GM12875 (cell line): Measurements from ENCODE around the gene NEURL4.

Experiments
- H3K4me3 ChIP-seq: one replicate; pipeline ENCODE4 v1.5.1; 2011; ENCODE audit warnings: low read depth, low read length, control low read depth
- TF ChIP-seq, protein P1 (sequence below): IDR thresholded peaks from 2 replicates; pipeline ENCODE4 v1.5.1; 2011; ENCODE audit warnings: low read depth, mild to moderate bottlenecking, control low read depth, inconsistent platforms, low read length, moderate library complexity, borderline replicate concordance; ENCODE audit not compliant: insufficient read depth

NEURL4 gene

DNA sequence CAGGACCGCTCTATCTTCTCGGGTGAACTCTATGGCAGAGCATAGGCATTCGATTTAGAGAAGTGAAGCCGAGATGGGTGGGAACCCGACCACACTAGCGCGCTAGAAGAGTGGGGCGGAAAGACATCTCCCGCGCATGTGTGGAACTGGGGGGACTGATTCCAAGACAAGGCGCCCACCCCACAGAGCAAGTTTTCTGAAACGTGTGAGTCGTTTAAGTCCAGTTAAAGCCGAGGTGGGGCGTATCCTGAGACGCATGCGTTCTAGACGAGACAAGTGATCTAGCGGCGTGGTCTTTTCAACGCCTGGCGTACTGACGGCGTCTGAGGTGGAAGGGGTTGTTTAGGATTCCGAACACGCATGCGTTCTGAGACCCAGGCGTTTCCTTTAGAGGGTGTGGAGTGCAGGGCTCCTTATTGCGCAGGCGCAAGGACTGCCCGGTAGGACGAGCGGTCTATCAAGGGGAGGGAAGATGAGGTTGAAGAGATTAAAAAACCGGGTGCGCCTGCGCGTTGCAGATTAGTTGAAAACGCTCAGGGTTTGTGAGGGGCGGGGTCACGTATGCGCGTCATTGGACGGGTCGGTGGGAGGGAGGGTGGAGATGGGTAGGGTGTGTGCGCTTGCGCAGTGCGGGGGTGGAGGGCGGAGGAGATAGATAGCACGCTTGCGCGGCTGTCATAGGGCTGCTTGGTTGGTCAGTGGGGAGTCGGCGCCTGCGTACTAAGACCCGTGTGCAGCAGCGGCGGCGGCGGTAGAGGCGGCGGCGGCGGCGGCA lies 22.0 kb downstream of the NEURL4 start, which contains the start of gene EIF5A:
Gene EIF5A (plus strand): TSS at position 718 of the 775 bp plus-strand sequence. CDS start 2,008 bp downstream, outside the sequence.
- TF ChIP-seq, protein P1, sequence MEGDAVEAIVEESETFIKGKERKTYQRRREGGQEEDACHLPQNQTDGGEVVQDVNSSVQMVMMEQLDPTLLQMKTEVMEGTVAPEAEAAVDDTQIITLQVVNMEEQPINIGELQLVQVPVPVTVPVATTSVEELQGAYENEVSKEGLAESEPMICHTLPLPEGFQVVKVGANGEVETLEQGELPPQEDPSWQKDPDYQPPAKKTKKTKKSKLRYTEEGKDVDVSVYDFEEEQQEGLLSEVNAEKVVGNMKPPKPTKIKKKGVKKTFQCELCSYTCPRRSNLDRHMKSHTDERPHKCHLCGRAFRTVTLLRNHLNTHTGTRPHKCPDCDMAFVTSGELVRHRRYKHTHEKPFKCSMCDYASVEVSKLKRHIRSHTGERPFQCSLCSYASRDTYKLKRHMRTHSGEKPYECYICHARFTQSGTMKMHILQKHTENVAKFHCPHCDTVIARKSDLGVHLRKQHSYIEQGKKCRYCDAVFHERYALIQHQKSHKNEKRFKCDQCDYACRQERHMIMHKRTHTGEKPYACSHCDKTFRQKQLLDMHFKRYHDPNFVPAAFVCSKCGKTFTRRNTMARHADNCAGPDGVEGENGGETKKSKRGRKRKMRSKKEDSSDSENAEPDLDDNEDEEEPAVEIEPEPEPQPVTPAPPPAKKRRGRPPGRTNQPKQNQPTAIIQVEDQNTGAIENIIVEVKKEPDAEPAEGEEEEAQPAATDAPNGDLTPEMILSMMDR, result no peak
- peak within 1 kb of the TSS; percentile 91 for H3K4me3 ChIP-seq

DNA sequence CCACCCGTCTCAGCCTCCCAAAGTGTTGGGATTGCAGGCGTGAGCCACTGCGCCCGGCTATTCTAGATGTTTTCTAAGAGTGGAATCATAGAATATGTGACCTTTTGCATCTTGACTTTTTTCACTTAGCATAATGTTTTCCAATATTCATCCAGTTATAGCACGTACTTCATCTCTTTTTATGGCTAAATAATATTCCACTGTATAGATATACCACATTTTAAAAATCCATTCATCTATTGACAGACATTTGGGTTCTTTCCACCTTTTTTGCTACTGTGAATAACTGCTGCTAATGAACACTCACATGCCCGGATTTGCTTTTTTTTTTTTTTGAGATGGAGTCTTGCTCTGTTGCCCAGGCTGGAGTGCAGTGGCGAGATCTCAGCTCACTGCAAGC lies 25.0 kb downstream of the NEURL4 start:
- TF ChIP-seq, protein P1, result no peak
- no peak overlapping the region for H3K4me3 ChIP-seq

DNA sequence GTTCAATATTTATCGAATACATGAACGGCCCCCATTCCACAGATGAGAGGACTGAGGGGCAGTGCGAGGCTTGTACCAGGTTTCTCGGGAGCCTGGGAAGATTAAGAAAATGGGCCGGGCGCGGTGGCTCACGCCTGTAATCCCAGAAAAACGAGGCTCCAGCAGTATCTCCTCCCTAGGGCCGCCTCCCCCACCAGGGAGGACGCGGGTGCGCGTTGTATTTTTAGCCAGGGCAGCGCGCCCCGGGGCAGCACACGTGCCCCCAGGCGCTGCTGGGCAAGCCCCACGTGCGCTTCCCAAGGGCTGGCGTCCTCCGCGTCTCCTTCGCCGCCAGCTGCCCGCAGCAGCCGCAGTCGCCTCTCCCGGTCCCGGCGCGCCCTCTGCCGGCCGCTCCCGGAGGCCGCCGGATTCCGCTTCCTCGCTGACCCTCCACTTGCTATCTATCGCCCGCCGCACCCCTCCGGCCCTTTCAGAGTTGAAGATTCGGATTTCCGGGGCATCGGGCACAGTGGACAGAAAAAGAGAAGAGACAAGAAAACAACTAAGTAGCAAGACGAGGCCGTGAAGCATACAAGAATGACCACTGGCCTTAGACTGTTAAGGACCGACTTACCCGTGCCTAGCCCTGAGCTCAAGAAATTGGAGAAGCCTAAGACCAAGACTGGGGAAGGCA lies 32.8 kb downstream of the NEURL4 start:
- TF ChIP-seq, protein P1, result peak; percentile 95
- H3K4me3 ChIP-seq, result no peak overlapping the region

DNA sequence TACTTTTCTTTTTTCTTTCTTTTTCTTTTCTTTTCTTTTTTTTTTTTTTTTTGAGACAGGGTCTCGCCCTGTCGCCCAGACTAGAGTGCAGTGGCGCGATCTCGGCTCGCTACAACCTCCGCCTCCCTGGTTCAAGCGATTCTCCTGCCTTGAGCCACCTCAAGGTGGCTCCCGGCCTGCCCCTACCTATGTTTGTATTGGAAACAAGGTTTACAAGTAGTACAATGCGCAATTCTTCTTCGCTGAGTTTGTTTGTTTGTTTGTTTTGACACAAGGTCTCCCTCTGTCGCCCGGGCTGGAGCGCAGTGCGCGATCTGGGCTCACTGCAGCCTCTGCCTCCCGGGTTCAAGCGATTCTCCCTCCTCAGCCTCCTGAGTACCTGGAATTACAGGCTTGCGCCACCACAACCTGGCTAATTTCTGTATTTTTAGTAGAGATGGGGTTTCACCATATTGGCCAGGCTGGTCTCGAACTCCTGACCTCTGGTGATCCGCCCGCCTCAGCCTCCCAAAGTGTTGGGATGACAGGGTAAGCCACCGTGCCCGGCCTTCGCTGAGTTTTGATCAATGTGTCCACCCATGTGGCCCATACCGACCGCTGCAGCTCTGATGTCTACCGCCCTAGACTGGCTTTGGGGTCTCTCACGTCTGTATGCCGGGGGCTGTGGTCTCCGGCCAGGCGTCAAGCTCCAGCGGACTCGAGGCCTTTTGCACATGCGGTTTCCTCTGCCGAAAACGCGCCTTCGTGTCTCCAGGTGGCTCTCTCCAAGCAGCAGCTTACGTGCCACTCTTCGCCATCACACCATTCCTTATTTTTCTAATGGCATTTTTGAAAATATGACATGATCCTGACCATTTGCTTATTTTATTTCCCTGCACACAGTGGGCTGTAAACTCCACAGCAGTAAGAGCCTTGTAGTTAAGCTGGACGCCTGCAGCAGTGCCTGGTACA lies 33.6 kb downstream of the NEURL4 start:
- H3K4me3 ChIP-seq, result peak overlapping the region; percentile 40
- TF ChIP-seq, protein P1, result no peak

DNA sequence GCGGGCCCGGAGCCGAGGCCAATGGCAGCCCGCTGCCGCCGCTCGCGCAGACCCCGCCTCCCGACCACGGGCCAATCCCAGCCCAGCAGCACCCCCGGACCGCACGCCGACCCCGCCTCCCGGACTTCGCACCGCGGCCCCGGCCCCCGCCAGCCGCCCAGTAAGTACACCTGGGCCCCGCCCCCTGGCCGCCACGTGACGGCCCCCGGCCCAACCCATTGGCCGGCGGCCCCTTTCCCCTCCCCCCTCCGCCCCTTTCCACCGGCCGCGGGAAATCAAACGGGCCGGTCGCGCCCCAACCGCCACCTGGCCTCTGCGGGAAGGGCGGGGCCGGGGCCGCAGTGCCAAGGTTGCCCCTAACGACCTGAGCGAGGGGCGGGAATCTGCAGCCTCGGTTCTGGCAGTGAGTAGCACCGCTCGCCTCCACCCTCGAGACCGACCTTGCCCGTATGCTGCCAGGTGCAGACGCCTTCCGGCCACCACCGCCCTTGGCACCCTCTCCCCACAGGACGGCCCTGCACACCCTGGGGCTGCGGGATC lies 34.5 kb downstream of the NEURL4 start, which contains the start of gene YBX2:
Gene YBX2 (minus strand): TSS at position 26 of the 540 bp plus-strand sequence. CDS start 139 bp downstream, outside the sequence.
- H3K4me3 ChIP-seq, result peak within 1 kb of the TSS; percentile 40

DNA sequence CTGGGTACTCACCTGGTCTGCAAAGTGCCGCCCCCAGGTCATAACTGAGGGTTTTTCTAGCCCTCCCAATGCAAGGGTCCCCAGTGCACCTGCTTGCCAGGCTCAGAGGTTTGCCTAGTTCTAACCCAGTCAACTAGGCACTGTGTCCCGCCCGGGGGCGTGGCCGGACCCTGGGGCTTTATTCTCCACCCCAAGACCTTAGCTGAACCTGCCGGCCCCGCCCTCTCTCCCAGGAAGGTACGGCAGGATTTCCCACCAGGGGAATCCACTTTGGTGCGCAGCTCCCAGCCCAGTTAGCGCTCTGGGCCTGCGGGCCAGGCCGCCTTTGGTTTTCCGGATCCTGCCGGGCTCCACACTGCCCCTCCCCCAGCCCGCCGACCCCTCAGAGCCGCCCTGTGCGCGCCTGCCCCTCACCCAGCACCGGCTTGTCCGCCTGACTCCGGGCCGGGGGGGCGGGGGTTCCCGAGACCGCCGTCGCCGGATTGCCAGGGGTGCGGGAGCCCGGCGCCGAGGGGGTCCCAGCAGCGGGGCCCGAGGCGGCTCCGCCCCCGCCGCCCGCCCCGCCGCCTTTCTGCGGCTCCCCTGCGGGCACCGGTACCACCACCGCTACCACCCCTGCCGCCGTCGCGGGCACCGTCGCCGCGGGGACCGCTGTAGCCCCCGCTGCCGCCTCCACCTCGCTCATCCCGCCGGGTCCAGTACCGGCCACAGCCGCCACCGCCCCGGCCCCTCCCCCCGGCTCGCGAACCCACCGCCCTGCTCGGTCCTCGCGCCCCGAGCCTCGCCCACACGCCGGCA lies 35.1 kb downstream of the NEURL4 start:
- TF ChIP-seq, protein P1, result no peak
- H3K4me3 ChIP-seq, result no peak overlapping the region

More for the DNA sequence above, 34.5 kb downstream of the NEURL4 start, which contains the start of gene YBX2:
- TF ChIP-seq, protein P1, result no peak
